Loucy (cell line): Measurements from ENCODE around the gene FOXQ1.
A peak's percentile ranks its signal among the peaks of the same experiment; 100 is the strongest.

Experiments used
- H2AFZ ChIP-seq: fragments of 200-600 bp; sonication (generic); 2 replicates; pipeline ENCODE4 v1.6.0; 2016; ENCODE audit warnings: antibody characterized with exemption, mild to moderate bottlenecking, low read length, moderate library complexity
- H3F3A ChIP-seq: fragments of 200-600 bp; 2 replicates; pipeline ENCODE4 v1.6.0; 2016; ENCODE audit warnings: antibody characterized with exemption, low read depth, mild to moderate bottlenecking
- H3K27me3 ChIP-seq: fragments of 200-600 bp; sonication (generic); 2 replicates; pipeline ENCODE4 v1.6.1; 2014; ENCODE audit warnings: low read length, mild to moderate bottlenecking; ENCODE audit not compliant: insufficient read depth, poor library complexity, severe bottlenecking
- H3K36me3 ChIP-seq: fragments of 200-600 bp; sonication (generic); 2 replicates; pipeline ENCODE4 v1.6.1; 2016; ENCODE audit warnings: low read length; ENCODE audit not compliant: insufficient read depth
- H3K4me1 ChIP-seq: fragments of 200-600 bp; sonication (generic); 2 replicates; pipeline ENCODE4 v1.5.1; 2014; ENCODE audit warnings: low read length, mild to moderate bottlenecking; ENCODE audit not compliant: insufficient read depth, poor library complexity, severe bottlenecking
- H3K4me2 ChIP-seq: fragments of 200-600 bp; sonication (generic); 2 replicates; pipeline ENCODE4 v1.6.0; 2014; ENCODE audit warnings: antibody characterized with exemption, low read length, low read depth, mild to moderate bottlenecking; ENCODE audit not compliant: poor library complexity, severe bottlenecking
- H3K4me3 ChIP-seq: fragments of 200-600 bp; sonication (generic); 2 replicates; pipeline ENCODE4 v1.5.1; 2014; ENCODE audit warnings: low read length, mild to moderate bottlenecking, mixed read lengths; ENCODE audit not compliant: poor library complexity, severe bottlenecking
- H3K79me2 ChIP-seq: fragments of 200-600 bp; sonication (generic); 2 replicates; pipeline ENCODE4 v1.6.1; 2014; ENCODE audit warnings: low read length; ENCODE audit not compliant: insufficient read depth
- H3K9ac ChIP-seq: fragments of 200-600 bp; sonication (generic); 2 replicates; pipeline ENCODE4 v1.6.0; 2014; ENCODE audit warnings: mild to moderate bottlenecking, low read depth, low read length, moderate library complexity; ENCODE audit not compliant: poor library complexity, severe bottlenecking
- H3K9me2 ChIP-seq: fragments of 200-600 bp; sonication (generic); replicated peaks from 2 replicates; pipeline ENCODE4 v1.6.1; 2016; ENCODE audit warnings: low read depth, low read length, mixed read lengths
- H3K9me3 ChIP-seq: fragments of 200-600 bp; sonication (generic); 2 replicates; pipeline ENCODE4 v1.6.1; 2014; ENCODE audit warnings: mild to moderate bottlenecking, antibody characterized with exemption, low read length, low read depth; ENCODE audit not compliant: insufficient read depth
- H4K20me1 ChIP-seq: fragments of 200-600 bp; sonication (generic); 2 replicates; pipeline ENCODE4 v1.6.0; 2014; ENCODE audit warnings: antibody characterized with exemption, low read length, mild to moderate bottlenecking; ENCODE audit not compliant: insufficient read depth, poor library complexity, severe bottlenecking
- CTCF ChIP-seq: fragments of 200-600 bp; sonication (generic); conservative IDR thresholded peaks from 2 replicates; pipeline ENCODE4 v1.5.1; 2014; ENCODE audit warnings: mild to moderate bottlenecking, antibody characterized with exemption, low read length
- EZH2phosphoT487 ChIP-seq: fragments of 200-600 bp; IDR thresholded peaks from 2 replicates; pipeline ENCODE4 v1.6.1; 2018; ENCODE audit warnings: antibody characterized with exemption, mild to moderate bottlenecking, moderate library complexity, borderline replicate concordance

FOXQ1 gene, protein sequence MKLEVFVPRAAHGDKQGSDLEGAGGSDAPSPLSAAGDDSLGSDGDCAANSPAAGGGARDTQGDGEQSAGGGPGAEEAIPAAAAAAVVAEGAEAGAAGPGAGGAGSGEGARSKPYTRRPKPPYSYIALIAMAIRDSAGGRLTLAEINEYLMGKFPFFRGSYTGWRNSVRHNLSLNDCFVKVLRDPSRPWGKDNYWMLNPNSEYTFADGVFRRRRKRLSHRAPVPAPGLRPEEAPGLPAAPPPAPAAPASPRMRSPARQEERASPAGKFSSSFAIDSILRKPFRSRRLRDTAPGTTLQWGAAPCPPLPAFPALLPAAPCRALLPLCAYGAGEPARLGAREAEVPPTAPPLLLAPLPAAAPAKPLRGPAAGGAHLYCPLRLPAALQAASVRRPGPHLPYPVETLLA

DNA sequence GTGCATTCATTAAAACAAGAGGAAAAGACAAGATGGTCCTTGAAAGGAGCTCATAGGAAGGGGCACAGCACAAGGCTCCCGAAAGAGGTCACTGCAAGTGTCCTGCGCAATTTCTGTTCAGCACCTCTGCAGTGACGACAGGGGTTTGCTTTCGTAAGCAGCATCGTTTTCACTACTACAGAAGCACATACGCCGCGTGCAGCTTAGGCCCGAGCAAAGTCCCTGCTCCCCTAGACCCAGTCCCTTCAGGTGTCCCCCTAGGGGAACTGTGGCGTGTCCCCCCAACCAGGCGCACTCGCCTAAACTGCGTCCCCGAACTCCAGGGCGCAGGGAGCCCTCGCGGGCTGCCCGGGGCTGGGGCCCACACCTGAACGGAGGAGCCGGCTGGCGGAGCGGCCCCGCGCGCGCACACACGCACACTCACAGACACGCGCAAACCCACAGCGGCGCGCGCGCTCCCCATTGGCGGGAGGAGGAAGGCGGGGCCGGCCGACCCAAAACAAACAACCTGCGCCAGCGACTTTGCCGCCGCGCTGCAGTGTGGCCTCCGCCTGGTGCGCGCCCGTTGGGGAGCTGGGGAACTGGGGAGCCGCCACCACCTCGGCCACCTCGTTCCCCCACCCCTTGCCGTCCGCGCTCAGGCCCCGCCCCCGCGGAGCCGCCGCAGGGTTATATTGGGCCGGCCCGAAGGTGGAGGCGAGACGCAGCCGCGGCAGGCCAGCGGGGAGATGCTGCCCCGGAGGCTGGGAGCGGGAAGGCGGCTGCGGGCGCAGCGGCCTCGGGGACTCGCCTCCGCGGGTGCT is at the start of gene FOXQ1:
FOXQ1 (plus strand) TSS at position 699 of the 803 bp plus-strand sequence. CDS start 607 bp downstream, outside the sequence.
- Histone ChIP-seq H3K79me2 (no peaks in the 10 kb centered on the region), H3K9ac (no peak within 1 kb of the TSS), H3K9me3 (no peaks in the 10 kb centered on the region), H3K27me3 (no peaks in the 10 kb centered on the region), H3K9me2 (no peaks in the 10 kb centered on the region), H3F3A (no peaks in the 10 kb centered on the region), H3K36me3 (no peaks in the 10 kb centered on the region), H4K20me1 (no peaks in the 10 kb centered on the region), H3K4me2 (no peak within 1 kb of the TSS), H2AFZ (no peak within 1 kb of the TSS), H3K4me3 (no peak within 1 kb of the TSS), H3K4me1 (no peaks in the 10 kb centered on the region)
- no peak for TF ChIP-seq EZH2phosphoT487
- TF ChIP-seq CTCF: no peak

DNA sequence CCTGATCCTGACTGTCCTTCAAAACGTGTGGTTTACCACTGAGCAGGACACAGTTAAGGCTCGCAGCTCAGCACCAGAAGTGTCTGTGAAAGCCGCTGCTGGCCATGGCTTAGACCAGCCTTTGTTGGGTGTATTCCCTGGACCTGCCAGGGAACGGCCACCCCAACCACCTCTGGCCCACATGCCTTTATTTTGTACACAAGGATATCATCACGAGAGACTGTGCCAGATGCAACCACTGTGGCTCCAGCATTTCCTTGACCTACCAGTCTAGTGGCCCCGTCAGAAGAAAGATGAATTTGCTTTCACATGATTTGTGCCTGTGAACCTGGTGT is 49.2 kb upstream of the FOXQ1 start:
- Histone ChIP-seq H2AFZ (no peak overlapping the region), H3K4me2 (no peak overlapping the region), H3K79me2 (no peaks in the 10 kb centered on the region), H3K27me3 (no peaks in the 10 kb centered on the region), H3K9me3 (no peaks in the 10 kb centered on the region), H3K9ac (no peak overlapping the region), H3K4me3 (no peak overlapping the region), H3F3A (no peaks in the 10 kb centered on the region), H3K9me2 (no peaks in the 10 kb centered on the region), H3K4me1 (peaks cover 14% of the 10 kb centered on the region), H3K36me3 (no peaks in the 10 kb centered on the region), H4K20me1 (no peaks in the 10 kb centered on the region)
- TF ChIP-seq CTCF: no peak
- no peak for TF ChIP-seq EZH2phosphoT487

- TF ChIP-seq EZH2phosphoT487: no peak
- peak; percentile 50 for TF ChIP-seq CTCF
- H3K4me1 ChIP-seq: peaks cover 14% of the 10 kb centered on the region
- H3K4me3 ChIP-seq: no peak overlapping the region
- no peak overlapping the region for H3K9ac ChIP-seq
- H3K79me2 ChIP-seq: no peaks in the 10 kb centered on the region
- peak overlapping the region; percentile 63; the same call in 1 of the 2 replicates for H2AFZ ChIP-seq
- no peaks in the 10 kb centered on the region for H3K9me3 ChIP-seq
- peak overlapping the region; percentile 14 for H3K4me2 ChIP-seq
- H3K27me3 ChIP-seq: no peaks in the 10 kb centered on the region
- no peaks in the 10 kb centered on the region for H4K20me1 ChIP-seq
- H3K36me3 ChIP-seq: no peaks in the 10 kb centered on the region
- no peaks in the 10 kb centered on the region for H3F3A ChIP-seq
- H3K9me2 ChIP-seq: no peaks in the 10 kb centered on the region
Observed at GRCh38 chr6:1263039-1263849, 48.7 kb upstream of the FOXQ1 start.
